A549 (cell line): Measurements from ENCODE around the gene CD160. TPM values are rescaled to one million over a fixed set of nuclear protein-coding genes. Genes with fewer than 3 reads are reported as not detected.

Source experiments
- ATAC-seq, 2 experiments: fragments of 200-7000 bp in 1 of 2; fragments of >200 bp in 1 of 2; cut with Nextera tagmentation in 1 of 2; cut with Tn5 transposase in 1 of 2; 3 replicates each; pipeline versions ENCODE4 v1.8.0 to v1.9.1; 2018 to 2020; ENCODE audit warnings: mild to moderate bottlenecking in 1 of 2, moderate library complexity in 1 of 2
- CTCF ChIA-PET: fragments of 300-600 bp; sonication (Branson Sonifier 250); formaldehyde crosslinking; extraction: SDS; loops from one replicate; lab custom pipeline; 2021; ENCODE audit warnings: antibody characterized with exemption, inconsistent platforms; lab: Yijun Ruan, JAX
- POLR2A ChIA-PET: fragments of 350-600 bp; formaldehyde crosslinking; extraction: SDS; loops from one replicate; lab custom pipeline; 2021; ENCODE audit warnings: antibody characterized with exemption, inconsistent platforms; lab: Yijun Ruan, JAX
- DNase-seq, 2 experiments: peaks; one replicate each; pipeline versions ENCODE4 v3.0.0 to v3.0.0-alpha.2; 2011 to 2016; ENCODE audit warnings: low read depth in 1 of 2, low spot score in 1 of 2
- FAIRE-seq: peaks from 2 replicates; lab custom pipeline; 2011; peaks lifted over from hg19 to GRCh38; lab: Jason Lieb, UNC
- H3K27ac ChIP-seq, 2 experiments: fragments of >200 bp; sonication (Bioruptor Twin); formaldehyde crosslinking; 3 replicates each; pipeline ENCODE4 v1.5.1; 2016 to 2017
- H3K4me1 ChIP-seq: fragments of >200 bp; sonication (Bioruptor Twin); formaldehyde crosslinking; 3 replicates; pipeline ENCODE4 v1.6.1; 2016
- H3K4me2 ChIP-seq: fragments of >200 bp; sonication (Bioruptor Twin); formaldehyde crosslinking; 3 replicates; pipeline ENCODE4 v1.6.1; 2016
- H3K4me3 ChIP-seq: fragments of >200 bp; sonication (Bioruptor Twin); formaldehyde crosslinking; 3 replicates; pipeline ENCODE4 v1.5.1; 2016
- H3K9me3 ChIP-seq: fragments of >200 bp; sonication (Bioruptor Twin); formaldehyde crosslinking; 3 replicates; pipeline ENCODE4 v1.6.1; 2016
- BCL3 ChIP-seq: fragments of >200 bp; sonication (Bioruptor Twin); formaldehyde crosslinking; IDR thresholded peaks from 3 replicates; pipeline ENCODE4 v1.6.1; 2016
- BHLHE40 ChIP-seq: IDR thresholded peaks from 2 replicates; pipeline ENCODE4 v1.6.1; 2012; ENCODE audit warnings: low read depth, low read length, inconsistent platforms
- CBX2 ChIP-seq: fragments of 200-600 bp; sonication (generic); IDR thresholded peaks from 2 replicates; pipeline ENCODE4 v1.6.1; 2016; ENCODE audit warnings: low read depth, mild to moderate bottlenecking, borderline replicate concordance
- CBX8 ChIP-seq: fragments of 200-600 bp; sonication (generic); IDR thresholded peaks from 2 replicates; pipeline ENCODE4 v1.6.1; 2016
- CEBPB ChIP-seq, 2 experiments: fragments of >200 bp in 1 of 2; sonication (Bioruptor Twin) in 1 of 2; formaldehyde crosslinking in 1 of 2; IDR thresholded peaks; 2 replicates each; pipeline ENCODE4 v1.6.1; 2012 to 2016
- CHD2 ChIP-seq: fragments of 150-350 bp; IDR thresholded peaks from 2 replicates; pipeline ENCODE4 v1.6.1; 2014; ENCODE audit warnings: low read length; ENCODE audit not compliant: partially characterized antibody
- CTCF ChIP-seq: fragments of >200 bp; sonication (Bioruptor Twin); formaldehyde crosslinking; IDR thresholded peaks from 3 replicates; pipeline ENCODE4 v1.5.1; 2016
- E2F6 ChIP-seq: IDR thresholded peaks from 2 replicates; pipeline ENCODE4 v1.6.1; 2012; ENCODE audit warnings: low read depth, borderline replicate concordance
- EHF ChIP-seq: fragments of 250-450 bp; sonication (Bioruptor Pico); IDR thresholded peaks from 2 replicates; pipeline ENCODE4 v1.5.0; 2020; ENCODE audit warnings: mild to moderate bottlenecking
- EHMT2 ChIP-seq: fragments of 200-600 bp; sonication (generic); IDR thresholded peaks from 2 replicates; pipeline ENCODE4 v1.6.1; 2016; ENCODE audit warnings: antibody characterized with exemption, low read depth, mild to moderate bottlenecking, moderate library complexity
- ELK1 ChIP-seq: fragments of 150-350 bp; IDR thresholded peaks from 2 replicates; pipeline ENCODE4 v1.6.1; 2014; ENCODE audit warnings: low read depth, mild to moderate bottlenecking, low read length
- EP300 ChIP-seq, 2 experiments: fragments of >200 bp; sonication (Bioruptor Twin); formaldehyde crosslinking; IDR thresholded peaks; 2 replicates in 1 of 2; 3 replicates in 1 of 2; pipeline ENCODE4 v1.6.1; 2016 to 2017
- FOSB ChIP-seq: fragments of 250-450 bp; sonication (Bioruptor Pico); IDR thresholded peaks from 2 replicates; pipeline ENCODE4 v1.5.0; 2020; ENCODE audit warnings: mild to moderate bottlenecking, moderate library complexity
- GATA3 ChIP-seq: IDR thresholded peaks from 2 replicates; pipeline ENCODE4 v1.6.1; 2012; ENCODE audit warnings: borderline replicate concordance
- HDAC2 ChIP-seq: fragments of 200-600 bp; sonication (generic); IDR thresholded peaks from 2 replicates; pipeline ENCODE4 v1.6.1; 2016
- HEYL ChIP-seq: fragments of 250-450 bp; sonication (Bioruptor Pico); IDR thresholded peaks from 2 replicates; pipeline ENCODE4 v1.8.0; 2021; ENCODE audit warnings: mild to moderate bottlenecking, moderate library complexity
- HOXB13 ChIP-seq: fragments of 250-450 bp; sonication (Bioruptor Pico); IDR thresholded peaks from 2 replicates; pipeline ENCODE4 v1.5.0; 2020; ENCODE audit warnings: low read depth, mild to moderate bottlenecking, moderate library complexity
- KDM1A ChIP-seq: fragments of 200-600 bp; sonication (generic); IDR thresholded peaks from 2 replicates; pipeline ENCODE4 v1.6.1; 2016; ENCODE audit warnings: low read depth, mild to moderate bottlenecking
- KDM5A ChIP-seq: fragments of 200-600 bp; sonication (generic); IDR thresholded peaks from 2 replicates; pipeline ENCODE4 v1.6.1; 2016; ENCODE audit warnings: antibody characterized with exemption, mild to moderate bottlenecking
- MAZ ChIP-seq: fragments of 150-350 bp; IDR thresholded peaks from 2 replicates; pipeline ENCODE4 v1.6.1; 2014; ENCODE audit warnings: antibody characterized with exemption, low read depth, low read length, borderline replicate concordance
- NFE2L2 ChIP-seq: fragments of 150-350 bp; conservative IDR thresholded peaks from 2 replicates; pipeline ENCODE4 v1.6.1; 2014; ENCODE audit warnings: low read length
- NR3C1 ChIP-seq: fragments of >200 bp; sonication (Bioruptor Twin); formaldehyde crosslinking; IDR thresholded peaks from 3 replicates; pipeline ENCODE4 v1.6.1; 2017
- POLR2A ChIP-seq: IDR thresholded peaks from 2 replicates; pipeline ENCODE4 v1.6.1; 2012; ENCODE audit warnings: mild to moderate bottlenecking, low read length
- RAD21 ChIP-seq, 2 experiments: fragments of >200 bp in 1 of 2; sonication (Bioruptor Twin) in 1 of 2; formaldehyde crosslinking in 1 of 2; IDR thresholded peaks in 1 of 2; conservative IDR thresholded peaks in 1 of 2; 2 replicates in 1 of 2; 3 replicates in 1 of 2; pipeline ENCODE4 v1.6.1; 2012 to 2018; ENCODE audit warnings: inconsistent platforms in 1 of 2
- RARB ChIP-seq: fragments of 250-450 bp; sonication (Bioruptor Pico); IDR thresholded peaks from 2 replicates; pipeline ENCODE4 v1.8.0; 2021; ENCODE audit warnings: mild to moderate bottlenecking, moderate library complexity
- SREBF2 ChIP-seq: fragments of 450-650 bp; IDR thresholded peaks from 2 replicates; pipeline ENCODE4 v1.6.1; 2014; ENCODE audit warnings: mild to moderate bottlenecking, moderate library complexity
- TP53 ChIP-seq: fragments of 250-450 bp; sonication (Bioruptor Pico); IDR thresholded peaks from 2 replicates; pipeline ENCODE4 v1.5.0; 2021; ENCODE audit warnings: mild to moderate bottlenecking, moderate library complexity
- ZC3H11A ChIP-seq: fragments of 450-650 bp; IDR thresholded peaks from 2 replicates; pipeline ENCODE4 v1.6.1; 2014; ENCODE audit warnings: antibody characterized with exemption, mild to moderate bottlenecking
- WGBS: methylation state at CpG from one replicate; pipeline ENCODE4 v1.1.6; 2017; ENCODE audit errors: missing lambda C conversion rate; 5-methylcytosine and 5-hydroxymethylcytosine counted together
- polyA plus RNA-seq, 4 experiments: library from polyadenylated mRNA; depleted of rRNA in 3 of 4; stranded (reverse); fragments of >200 nt; fragmentation: RNase III in 1 of 4; extraction: RNeasy Plus Mini Kit Qiagen cat#74134 plus additional on column Dnase treatment in 1 of 4; gene quantifications; 2 replicates in 3 of 4; 3 replicates in 1 of 4; pipeline ENCODE4 v1.2.3, GENCODE V29; 2011 to 2017

The CD160 gene
- polyA plus RNA-seq, 2 of the 4 experiments (the other 2 are of a cell fraction), result 0.05 TPM; not detected in 1

- CTCF ChIA-PET, result interaction anchor here (0.5 to 1.0 kb wide), 2 partner anchors 9 to 101 kb away, joined by 3 to 4 read pairs; no protein-coding TSS in a partner anchor
- no peak for FAIRE-seq
Measured at GRCh38 chr1:145730467-145730866, 11.2 kb downstream of the CD160 start.

GRCh38 chr1:145730900-145731299 is 11.6 kb downstream of the CD160 start:
- ChIA-PET POLR2A (no interaction called here), CTCF (interaction anchor here (0.5 to 1.0 kb wide), 2 partner anchors 9 to 100 kb away, joined by 3 to 4 read pairs; no protein-coding TSS in a partner anchor)
- no peak for TF ChIP-seq E2F6
- TF ChIP-seq SREBF2, result no peak
- no peak for TF ChIP-seq TP53 (CRISPR knock-in tag)
- no peak for TF ChIP-seq MAZ
- no peak for TF ChIP-seq CBX8
- TF ChIP-seq RARB (CRISPR knock-in tag), result no peak
- no peak for TF ChIP-seq BHLHE40
- TF ChIP-seq HDAC2, result no peak
- no peak overlapping the region for H3K27ac ChIP-seq
- no peaks in the 10 kb centered on the region for H3K9me3 ChIP-seq
- WGBS, result 92% methylated on average over 3 of the region's 3 CpGs
- ATAC-seq (peak in 1 of 2 experiments; percentile 32; a peak in 1 of 6 replicates), DNase-seq (no peak), FAIRE-seq (no peak)
- no peak overlapping the region for H3K4me2 ChIP-seq
- no peak overlapping the region for H3K4me3 ChIP-seq
- H3K4me1 ChIP-seq, result no peaks in the 10 kb centered on the region

More at GRCh38 chr1:145730467-145730866, 11.2 kb downstream of the CD160 start:
- TF ChIP-seq RAD21 (conservative IDR thresholded peaks at IDR 0.05 in 1 of 2, IDR thresholded peaks at IDR 0.05 in 1 of 2), result no peak
- no peak for TF ChIP-seq EP300 (IDR thresholded peaks at IDR 0.05)
- TF ChIP-seq FOSB (CRISPR knock-in tag), result no peak
- no peak for TF ChIP-seq EHF (CRISPR knock-in tag)
- no peak for TF ChIP-seq CEBPB (IDR thresholded peaks at IDR 0.05)
- TF ChIP-seq CHD2, result no peak
- TF ChIP-seq NR3C1, result no peak
- TF ChIP-seq TP53 (CRISPR knock-in tag), result no peak
- no peak for TF ChIP-seq CBX2
- no peak for TF ChIP-seq CBX8
- TF ChIP-seq NFE2L2, result no peak
- TF ChIP-seq, all 56 proteins: peak for 0
- H3K4me1 ChIP-seq, result no peaks in the 10 kb centered on the region
- POLR2A ChIA-PET, result no interaction called here
- no peak overlapping the region for H3K27ac ChIP-seq
- ATAC-seq, result 0 out of 6 replicates have a peak, but pooled peaks of 1 of the 2 experiments have one; percentile 17
- DNase-seq, result no peak
- H3K9me3 ChIP-seq, result no peaks in the 10 kb centered on the region
- H3K4me3 ChIP-seq, result no peak overlapping the region
- H3K4me2 ChIP-seq, result no peak overlapping the region
- 91% methylated on average over 4 of the region's 4 CpGs for WGBS

GRCh38 chr1:145736191-145736590 is 16.9 kb downstream of the CD160 start:
- no peak for DNase-seq
- H3K4me3 ChIP-seq, result no peak overlapping the region
- no peak for TF ChIP-seq BCL3
- no peak for TF ChIP-seq EHMT2
- TF ChIP-seq HEYL (CRISPR knock-in tag), result no peak
- TF ChIP-seq HDAC2, result no peak
- no peak for TF ChIP-seq GATA3
- no peak for TF ChIP-seq CTCF
- TF ChIP-seq POLR2A, result no peak
- TF ChIP-seq FOSB (CRISPR knock-in tag), result no peak
- TF ChIP-seq KDM5A, result no peak
- TF ChIP-seq ZC3H11A, result no peak
- TF ChIP-seq KDM1A, result no peak
- no peak for TF ChIP-seq HOXB13 (CRISPR knock-in tag)
- no peak for TF ChIP-seq ELK1
- TF ChIP-seq, all 56 proteins: peak for 0
- ATAC-seq (no peak), FAIRE-seq (no peak)
- Histone ChIP-seq H3K4me1 (peaks cover 21% of the 10 kb centered on the region; the same call in 2 of the 3 replicates), H3K9me3 (no peaks in the 10 kb centered on the region), H3K4me2 (no peak overlapping the region), H3K27ac (no peak overlapping the region)
- WGBS, result 100% methylated on average over 1 of the region's 1 CpG
- CTCF ChIA-PET, result interaction anchor here (0.8 kb wide), 1 partner anchor 16 kb away, joined by 3 read pairs; no protein-coding TSS in a partner anchor
- POLR2A ChIA-PET, result no interaction called here
